ENCODE data around the gene TP53AIP1.

The TP53AIP1 gene

GRCh38 chr11:128968916-128969315, 26.2 kb upstream of the TP53AIP1 start:
- H3K4me3 ChIP-seq (ENCODE audit: low read length) = no peak overlapping the region
- TF ChIP-seq CTCF (IDR thresholded peaks at IDR 0.05; ENCODE audit: insufficient read depth, low read depth, low read length, missing control alignments) = no peak

GRCh38 chr11:128967578-128967977, 24.9 kb upstream of the TP53AIP1 start:
- DNase-seq (ENCODE audit: low read depth) = no peak
- no peak for TF ChIP-seq CTCF (IDR thresholded peaks at IDR 0.05; ENCODE audit: insufficient read depth, low read depth, low read length, missing control alignments)
- H3K4me3 ChIP-seq (ENCODE audit: low read length) = no peak overlapping the region

More at GRCh38 chr11:128968916-128969315, 26.2 kb upstream of the TP53AIP1 start:
- DNase-seq (ENCODE audit: low read depth) = no peak

GRCh38 chr11:128965485-128965884, 22.8 kb upstream of the TP53AIP1 start:
- no peak for TF ChIP-seq CTCF (IDR thresholded peaks at IDR 0.05; ENCODE audit: insufficient read depth, low read depth, low read length, missing control alignments)
- H3K4me3 ChIP-seq (ENCODE audit: low read length) = no peak overlapping the region
- no peak for DNase-seq (ENCODE audit: low read depth)

GRCh38 chr11:128964463-128964930, 21.8 kb upstream of the TP53AIP1 start:
- H3K4me3 ChIP-seq (ENCODE audit: low read length) = no peak overlapping the region
- no peak for TF ChIP-seq CTCF (IDR thresholded peaks at IDR 0.05; ENCODE audit: insufficient read depth, low read depth, low read length, missing control alignments)
- no peak for DNase-seq (ENCODE audit: low read depth)

- TF ChIP-seq CTCF (IDR thresholded peaks at IDR 0.05; ENCODE audit: insufficient read depth, low read depth, low read length, missing control alignments) = no peak
- DNase-seq (ENCODE audit: low read depth) = no peak
- H3K4me3 ChIP-seq (ENCODE audit: low read length) = no peak overlapping the region
Observed at GRCh38 chr11:128963744-128964325, 21.2 kb upstream of the TP53AIP1 start.

- H3K4me3 ChIP-seq (ENCODE audit: low read length) = no peak overlapping the region
- DNase-seq (ENCODE audit: low read depth) = no peak
- no peak for TF ChIP-seq CTCF (IDR thresholded peaks at IDR 0.05; ENCODE audit: insufficient read depth, low read depth, low read length, missing control alignments)
Observed at GRCh38 chr11:128962896-128963295, 20.2 kb upstream of the TP53AIP1 start.

- H3K4me3 ChIP-seq (ENCODE audit: low read length) = no peak overlapping the region
- no peak for DNase-seq (ENCODE audit: low read depth)
- TF ChIP-seq CTCF (IDR thresholded peaks at IDR 0.05; ENCODE audit: insufficient read depth, low read depth, low read length, missing control alignments) = no peak
Observed at GRCh38 chr11:128961645-128962044, 19.0 kb upstream of the TP53AIP1 start.
